MM.1S (cell line): ENCODE data around the gene ACRBP.

Source experiments
- CTCF ChIP-seq: fragments of 300-600 bp; sonication (generic); IDR thresholded peaks from 2 replicates; pipeline ENCODE4 v1.5.1; 2016; ENCODE audit warnings: antibody characterized with exemption, low read length, mixed read lengths
- EZH2 ChIP-seq: fragments of 300-600 bp; sonication (generic); optimal IDR thresholded peaks from 2 replicates; pipeline ENCODE3; 2017; ENCODE audit warnings: low read depth, mild to moderate bottlenecking, antibody characterized with exemption, low read length, mixed read lengths
- EZH2phosphoT487 ChIP-seq: fragments of 300-600 bp; sonication (generic); IDR thresholded peaks from 2 replicates; pipeline ENCODE4 v1.6.1; 2018; ENCODE audit warnings: antibody characterized with exemption, low read length

GRCh38 chr12:6606331-6607131, 40.7 kb downstream of the ACRBP start:
- TF ChIP-seq CTCF (no peak), EZH2 (no peak), EZH2phosphoT487 (no peak)
